Parathyroid adenoma (tissue), 2 donors: ENCODE data around the gene ZNF532.
A peak's percentile ranks its signal among the peaks of the same experiment; 100 is the strongest.

Experiments
- H2AFZ ChIP-seq: fragments of 300-600 bp; sonication (generic); one replicate; pipeline ENCODE4 v1.7.0; 2017; ENCODE audit warnings: antibody characterized with exemption, mild to moderate bottlenecking
- H3K27ac ChIP-seq: fragments of 300-600 bp; sonication (generic); one replicate; pipeline ENCODE4 v1.7.0; 2017
- H3K27me3 ChIP-seq: fragments of 300-600 bp; sonication (generic); one replicate; pipeline ENCODE4 v1.7.0; 2017; ENCODE audit warnings: low read length; ENCODE audit not compliant: control insufficient read depth, insufficient read depth
- H3K36me3 ChIP-seq: fragments of 300-600 bp; sonication (generic); one replicate; pipeline ENCODE4 v1.7.0; 2017; ENCODE audit warnings: low read length; ENCODE audit not compliant: control insufficient read depth, insufficient read depth
- H3K4me1 ChIP-seq: fragments of 300-600 bp; sonication (generic); one replicate; pipeline ENCODE4 v1.7.0; 2017; ENCODE audit warnings: control low read depth
- H3K4me2 ChIP-seq: fragments of 300-600 bp; sonication (generic); one replicate; pipeline ENCODE4 v1.7.0; 2017; ENCODE audit warnings: low read length
- H3K4me3 ChIP-seq: fragments of 300-600 bp; sonication (generic); one replicate; pipeline ENCODE4 v1.7.0; 2017; ENCODE audit warnings: low read depth, low read length
- H3K79me2 ChIP-seq: fragments of 300-600 bp; sonication (generic); one replicate; pipeline ENCODE4 v1.7.0; 2017; ENCODE audit warnings: control low read depth
- H3K9ac ChIP-seq: fragments of 300-600 bp; sonication (generic); one replicate; pipeline ENCODE4 v1.7.0; 2017; ENCODE audit warnings: mild to moderate bottlenecking
- H3K9me3 ChIP-seq: fragments of 300-600 bp; sonication (generic); one replicate; pipeline ENCODE4 v1.7.0; 2017; ENCODE audit warnings: low read length; ENCODE audit not compliant: control insufficient read depth
- CTCF ChIP-seq: fragments of 300-600 bp; sonication (generic); IDR thresholded peaks from one replicate; pipeline ENCODE4 v1.7.0; 2017; ENCODE audit warnings: antibody characterized with exemption, mild to moderate bottlenecking
- donor health status: primary hyperparathyroidism.

Gene ZNF532

GRCh38 chr18:58861353-58861752 lies 3.3 kb upstream of the ZNF532 start:
- Histone ChIP-seq H3K4me3 (no peak overlapping the region), H3K4me1 (peaks cover 9% of the 10 kb centered on the region), H3K9ac (no peak overlapping the region)

GRCh38 chr18:58861861-58862301 lies 2.8 kb upstream of the ZNF532 start:
- Histone ChIP-seq H3K27ac (no peak overlapping the region), H3K4me3 (no peak overlapping the region), H3K36me3 (no peaks in the 10 kb centered on the region), H3K9ac (no peak overlapping the region), H2AFZ (no peak overlapping the region), H3K79me2 (peaks cover 8% of the 10 kb centered on the region), H3K4me2 (no peak overlapping the region), H3K4me1 (peaks cover 9% of the 10 kb centered on the region), H3K9me3 (no peaks in the 10 kb centered on the region), H3K27me3 (no peaks in the 10 kb centered on the region)
- no peak for TF ChIP-seq CTCF

More at GRCh38 chr18:58861353-58861752, 3.3 kb upstream of the ZNF532 start:
- Histone ChIP-seq H3K4me2 (no peak overlapping the region), H3K27ac (no peak overlapping the region), H3K79me2 (peaks cover 8% of the 10 kb centered on the region), H3K36me3 (no peaks in the 10 kb centered on the region), H2AFZ (no peak overlapping the region), H3K9me3 (no peaks in the 10 kb centered on the region), H3K27me3 (no peaks in the 10 kb centered on the region)
- no peak for TF ChIP-seq CTCF

GRCh38 chr18:58862356-58862755 lies 2.3 kb upstream of the ZNF532 start:
- no peak for TF ChIP-seq CTCF
- Histone ChIP-seq H3K27me3 (no peaks in the 10 kb centered on the region), H3K9ac (no peak overlapping the region), H3K79me2 (peaks cover 8% of the 10 kb centered on the region), H3K4me3 (no peak overlapping the region), H3K4me2 (no peak overlapping the region), H3K27ac (peak overlapping the region; percentile 65), H3K9me3 (no peaks in the 10 kb centered on the region), H3K4me1 (peaks cover 9% of the 10 kb centered on the region), H3K36me3 (no peaks in the 10 kb centered on the region), H2AFZ (peak overlapping the region; percentile 99)

- H3K4me1 ChIP-seq = peaks cover 9% of the 10 kb centered on the region
- H3K9ac ChIP-seq = peak overlapping the region; percentile 49
- no peaks in the 10 kb centered on the region for H3K9me3 ChIP-seq
- H3K36me3 ChIP-seq = no peaks in the 10 kb centered on the region
- peak overlapping the region; percentile 99 for H2AFZ ChIP-seq
- peak overlapping the region; percentile 18 for H3K4me3 ChIP-seq
- peak overlapping the region; percentile 65 for H3K27ac ChIP-seq
- H3K27me3 ChIP-seq = no peaks in the 10 kb centered on the region
- peak overlapping the region; percentile 39 for H3K4me2 ChIP-seq
- H3K79me2 ChIP-seq = peaks cover 8% of the 10 kb centered on the region
- TF ChIP-seq CTCF = no peak
These were observed 1.7 kb upstream of the ZNF532 start for GRCh38 chr18:58862851-58863538.
